Adrenal gland (tissue), 12 donors: Measurements from ENCODE around the gene FBRS. TPM values are rescaled to one million over a fixed set of nuclear protein-coding genes. Genes with fewer than 3 reads are reported as not detected.

Source experiments
- DNase-seq, 7 donors: peaks; one replicate each; pipeline ENCODE4 v3.0.0-alpha.2; 2019 to 2020
- H3K27ac ChIP-seq, 5 donors: fragments of 200-600 bp; sonication (generic) in 4 of 5; 1 replicate in 3 of 5; 2 replicates in 2 of 5; pipeline versions ENCODE4 v1.5.1 to v1.8.0; 2016 to 2020; ENCODE audit warnings: mild to moderate bottlenecking in 1 of 5
- H3K27me3 ChIP-seq: fragments of 200-600 bp; 2 replicates; pipeline ENCODE4 v1.8.0; 2021
- H3K36me3 ChIP-seq, 2 donors: fragments of 200-600 bp; replicated peaks in 1 of 2; 1 replicate in 1 of 2; 2 replicates in 1 of 2; pipeline versions ENCODE4 v1.5.1 to v1.8.0; 2018 to 2022
- H3K4me1 ChIP-seq, 2 donors: fragments of 200-600 bp; replicated peaks in 1 of 2; 1 replicate in 1 of 2; 2 replicates in 1 of 2; pipeline versions ENCODE4 v1.5.1 to v1.8.0; 2018 to 2021
- H3K4me3 ChIP-seq, 4 donors: fragments of 200-600 bp; sonication (generic) in 3 of 4; one replicate each; pipeline ENCODE4 v1.5.1; 2016 to 2018
- H3K9me3 ChIP-seq, 3 donors: fragments of 200-600 bp; sonication (generic) in 1 of 3; replicated peaks in 1 of 3; 1 replicate in 2 of 3; 2 replicates in 1 of 3; pipeline versions ENCODE4 v1.5.1 to v1.8.0; 2016 to 2021
- CTCF ChIP-seq, 6 experiments: fragments of 450-650 bp in 4 of 6; fragments of 200-600 bp in 2 of 6; sonication (generic) in 1 of 6; IDR thresholded peaks; 1 replicate in 5 of 6; 2 replicates in 1 of 6; pipeline versions ENCODE4 v1.5.1 to v1.8.0; 2016 to 2021; ENCODE audit warnings: antibody characterized with exemption in 6 of 6, mild to moderate bottlenecking in 2 of 6, moderate library complexity in 1 of 6
- POLR2A ChIP-seq, 2 donors: fragments of 450-650 bp; IDR thresholded peaks; one replicate each; pipeline ENCODE4 v1.6.1; 2017; ENCODE audit warnings: antibody characterized with exemption in 2 of 2, mild to moderate bottlenecking in 2 of 2, moderate library complexity in 1 of 2
- WGBS, 4 donors: extraction: QIAGEN DNeasy Blood & Tissue Kit in 2 of 4; methylation state at CpG; one replicate each; pipeline versions ENCODE4 v1.1.5 to v1.1.7; 2013 to 2017; 5-methylcytosine and 5-hydroxymethylcytosine counted together
- intact Hi-C, 2 donors: fragments of 100-400 bp; cut with DNase I; formaldehyde crosslinking; loops; one replicate each; pipeline versions ENCODE4 v1.14.1 to v1.15.0; 2022 to 2023
- polyA plus RNA-seq, 3 donors: library from polyadenylated mRNA; stranded (reverse); fragments of 200-250 nt in 2 of 3; fragments of 350-450 nt in 1 of 3; fragmentation: Illumina TruSeq in 1 of 3; extraction: RNeasy Lipid Tissue Mini Kit (QIAGEN cat#74804) in 1 of 3; gene quantifications; one replicate each; pipeline ENCODE4 v1.2.3, GENCODE V29; 2013 to 2014
- total RNA-seq, 9 donors: library from RNA; depleted of rRNA in 4 of 9; stranded (reverse); fragments of >200 nt in 4 of 9; fragments of 120-200 nt in 1 of 9; fragmentation: NEBNext Ultra II Directional in 1 of 9; extraction: Animal tissue kit (Norgen Biotek cat#: 25700) in 1 of 9; gene quantifications; one replicate each; pipeline versions ENCODE4 v1.1.0 to v1.2.4, GENCODE V29; 2013 to 2023
- donor health status: healthy with polysubstance abuse.
- donor health status: Bipolar disorder and iron deficiency.
- donor health status: DM: yes; HTN: yes; CAD: no.
- donor health status: DM: no; HTN: no; CAD: no.
- donor health status: DM: no; HTN: no; CAD: no.
- donor health status: DM: yes; HTN: yes; CAD: no.

FBRS gene
- total and polyA plus RNA-seq, 12 donors, result 18.3 to 186 (median 46.8) TPM

GRCh38 chr16:30677931-30678585 lies 19.8 kb downstream of the FBRS start:
- TF ChIP-seq POLR2A (IDR thresholded peaks at IDR 0.05) (no peak), CTCF (IDR thresholded peaks at IDR 0.05) (no peak)
- Histone ChIP-seq H3K36me3 (no peaks in the 10 kb centered on the region), H3K4me1 (no peaks in the 10 kb centered on the region), H3K4me3 (no peak overlapping the region), H3K27me3 (no peaks in the 10 kb centered on the region), H3K27ac (no peak overlapping the region), H3K9me3 (no peaks in the 10 kb centered on the region)
- WGBS, 4 donors, result 82 to 87% (median 85%) methylated on average over 11 of the region's 11 CpGs
- intact Hi-C loops, result no loop called here
- DNase-seq, result no peak

GRCh38 chr16:30678586-30678970 lies 20.3 kb downstream of the FBRS start:
- Histone ChIP-seq H3K4me3 (no peak overlapping the region), H3K9me3 (no peaks in the 10 kb centered on the region), H3K27ac (no peak overlapping the region), H3K27me3 (no peaks in the 10 kb centered on the region), H3K4me1 (no peaks in the 10 kb centered on the region), H3K36me3 (no peaks in the 10 kb centered on the region)
- intact Hi-C loops, result no loop called here
- 81 to 90% (median 88%) methylated on average over 3 of the region's 3 CpGs for WGBS, 4 donors
- no peak for TF ChIP-seq CTCF (IDR thresholded peaks at IDR 0.05)
- TF ChIP-seq POLR2A (IDR thresholded peaks at IDR 0.05), result no peak
- DNase-seq, result no peak

- WGBS, 4 donors, result 89 to 97% (median 93%) methylated on average over 3 of the region's 3 CpGs
- H3K9me3 ChIP-seq, result no peaks in the 10 kb centered on the region
- no peaks in the 10 kb centered on the region for H3K36me3 ChIP-seq
- DNase-seq, result no peak
- TF ChIP-seq CTCF (IDR thresholded peaks at IDR 0.05) (no peak), POLR2A (IDR thresholded peaks at IDR 0.05) (no peak)
- H3K27ac ChIP-seq, result no peak overlapping the region
- H3K27me3 ChIP-seq, result no peaks in the 10 kb centered on the region
- no peak overlapping the region for H3K4me3 ChIP-seq
- intact Hi-C loops, result no loop called here
- no peaks in the 10 kb centered on the region for H3K4me1 ChIP-seq
Measured at GRCh38 chr16:30680326-30680725, 22.1 kb downstream of the FBRS start.

DNA sequence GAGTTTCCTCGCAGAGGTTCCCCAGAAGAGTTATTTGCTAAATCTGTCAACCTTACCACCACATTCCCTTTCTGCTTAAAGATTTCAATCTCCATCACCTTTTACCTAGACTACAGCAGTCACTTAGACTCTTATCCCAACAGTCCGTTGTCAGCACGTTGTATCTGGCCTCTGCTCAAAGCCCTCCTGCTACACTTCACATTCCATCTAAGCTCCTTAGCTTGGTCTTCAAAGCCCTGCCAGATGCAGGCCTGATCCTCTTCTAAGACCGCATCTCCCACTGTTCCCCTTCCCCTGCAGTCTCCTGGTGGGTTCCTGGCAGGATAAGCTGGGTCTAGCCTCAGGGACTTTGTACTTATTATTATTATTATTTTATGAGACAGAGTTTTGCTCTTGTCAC lies 30.5 kb downstream of the FBRS start:
- intact Hi-C loops, result no loop called here
- WGBS, 4 donors, result 77 to 81% (median 80%) methylated on average over 4 of the region's 4 CpGs
- no peaks in the 10 kb centered on the region for H3K36me3 ChIP-seq

More for the DNA sequence above, 30.5 kb downstream of the FBRS start:
- no peaks in the 10 kb centered on the region for H3K4me1 ChIP-seq
- H3K27ac ChIP-seq, result no peak overlapping the region
- no peaks in the 10 kb centered on the region for H3K9me3 ChIP-seq
- TF ChIP-seq POLR2A (IDR thresholded peaks at IDR 0.05), result no peak
- TF ChIP-seq CTCF (IDR thresholded peaks at IDR 0.05), result no peak
- DNase-seq, result no peak
- H3K27me3 ChIP-seq, result no peaks in the 10 kb centered on the region
- H3K4me3 ChIP-seq, result no peak overlapping the region
